HL-60 (cell line): Measurements from ENCODE around the gene TAP2.

Experiments
- DNase-seq, 2 experiments: peaks; one replicate each; pipeline ENCODE4 v3.0.0-alpha.2; 2010 to 2020; ENCODE audit warnings: low read depth in 1 of 2, low spot score in 1 of 2
- H3K27ac ChIP-seq: fragments of 250-450 bp; sonication (Bioruptor Pico); replicated peaks from 2 replicates; pipeline ENCODE4 v1.5.1; 2020; ENCODE audit warnings: mild to moderate bottlenecking, moderate library complexity
- H3K27me3 ChIP-seq: fragments of 250-450 bp; sonication (Bioruptor Pico); 2 replicates; pipeline ENCODE4 v1.5.1; 2021; ENCODE audit warnings: mild to moderate bottlenecking, moderate library complexity; ENCODE audit not compliant: insufficient read depth, poor library complexity, severe bottlenecking
- H3K4me3 ChIP-seq: replicated peaks from 2 replicates; pipeline ENCODE4 v1.5.1; 2011; ENCODE audit warnings: mild to moderate bottlenecking, control low read depth, low read length; ENCODE audit not compliant: insufficient read depth
- CTCF ChIP-seq: IDR thresholded peaks from one replicate; pipeline ENCODE4 v1.5.1; 2011; ENCODE audit warnings: low read length, control low read depth, inconsistent platforms; ENCODE audit not compliant: insufficient read depth
- GABPA ChIP-seq: IDR thresholded peaks from 2 replicates; pipeline ENCODE4 v1.6.1; 2012; ENCODE audit warnings: low read depth
- POLR2AphosphoS5 ChIP-seq: IDR thresholded peaks from 2 replicates; pipeline ENCODE4 v1.6.1; 2012; ENCODE audit warnings: low read depth
- REST ChIP-seq: IDR thresholded peaks from 2 replicates; pipeline ENCODE4 v1.6.1; 2012; ENCODE audit warnings: low read depth; ENCODE audit not compliant: insufficient replicate concordance
- SPI1 ChIP-seq: IDR thresholded peaks from 2 replicates; pipeline ENCODE4 v1.6.1; 2012; ENCODE audit warnings: low read depth, mild to moderate bottlenecking, borderline replicate concordance

TAP2 gene

GRCh38 chr6:32827025-32827424 lies 11.5 kb downstream of the TAP2 start:
- H3K27ac ChIP-seq = no peak overlapping the region
- no peak overlapping the region for H3K4me3 ChIP-seq
- no peaks in the 10 kb centered on the region for H3K27me3 ChIP-seq
- DNase-seq = no peak
- TF ChIP-seq POLR2AphosphoS5 (no peak), CTCF (no peak), GABPA (no peak), REST (no peak), SPI1 (no peak)

GRCh38 chr6:32825966-32826365 lies 12.6 kb downstream of the TAP2 start:
- TF ChIP-seq SPI1 = no peak
- Histone ChIP-seq H3K27me3 (no peaks in the 10 kb centered on the region), H3K4me3 (no peak overlapping the region), H3K27ac (no peak overlapping the region)
- DNase-seq = no peak

GRCh38 chr6:32819729-32820128 lies 18.8 kb downstream of the TAP2 start:
- H3K27me3 ChIP-seq = no peaks in the 10 kb centered on the region
- no peak overlapping the region for H3K4me3 ChIP-seq
- H3K27ac ChIP-seq = no peak overlapping the region
- TF ChIP-seq REST = no peak
- TF ChIP-seq CTCF = no peak
- no peak for TF ChIP-seq POLR2AphosphoS5
- no peak for TF ChIP-seq SPI1
- no peak for TF ChIP-seq GABPA
- no peak for DNase-seq

- no peak overlapping the region for H3K27ac ChIP-seq
Measured at GRCh38 chr6:32818867-32819266, 19.7 kb downstream of the TAP2 start.

More at GRCh38 chr6:32818867-32819266, 19.7 kb downstream of the TAP2 start:
- DNase-seq = no peak
- Histone ChIP-seq H3K4me3 (no peak overlapping the region), H3K27me3 (no peaks in the 10 kb centered on the region)
- TF ChIP-seq GABPA = no peak
- no peak for TF ChIP-seq POLR2AphosphoS5
- TF ChIP-seq CTCF = no peak
- no peak for TF ChIP-seq REST
- TF ChIP-seq SPI1 = no peak
